HepG2 (cell line): Measurements from ENCODE around the gene OR7G2. TPM values are rescaled to one million over a fixed set of nuclear protein-coding genes. Genes with fewer than 3 reads are reported as not detected.

Experiments used
- ARHGAP35 ChIP-seq: sonication (generic); formaldehyde crosslinking; IDR thresholded peaks from 2 replicates; pipeline ENCODE4 v1.9.0; 2022; ENCODE audit warnings: mild to moderate bottlenecking, inconsistent platforms, moderate library complexity, missing genetic modification reagents, borderline replicate concordance
- ASH2L ChIP-seq: fragments of 300-600, 200-600 bp; sonication (generic); IDR thresholded peaks from 2 replicates; pipeline ENCODE4 v1.7.0; 2017; ENCODE audit warnings: low read depth, mild to moderate bottlenecking, moderate library complexity, mixed read lengths, low read length; ENCODE audit not compliant: insufficient read length
- CEBPG ChIP-seq: IDR thresholded peaks from 2 replicates; pipeline ENCODE4 v1.6.1; 2016
- FOXA1 ChIP-seq, 2 experiments: fragments of 450-650 bp in 1 of 2; sonication (generic) in 1 of 2; formaldehyde crosslinking in 1 of 2; IDR thresholded peaks; 2 replicates each; pipeline versions ENCODE4 v1.4.0 to v1.6.1; 2016 to 2020; ENCODE audit warnings: missing genetic modification reagents in 1 of 2
- HCFC1 ChIP-seq: fragments of 150-350 bp; IDR thresholded peaks from 2 replicates; pipeline ENCODE4 v1.6.1; 2014; ENCODE audit warnings: low read depth, low read length
- KAT8 ChIP-seq: IDR thresholded peaks from 2 replicates; pipeline ENCODE4 v1.6.1; 2016; ENCODE audit warnings: missing genetic modification reagents, missing compliant biosample characterization
- MEF2D ChIP-seq: sonication (generic); formaldehyde crosslinking; IDR thresholded peaks from 2 replicates; pipeline ENCODE4 v1.5.1; 2020; ENCODE audit warnings: mild to moderate bottlenecking, missing genetic modification reagents
- MEIS1 ChIP-seq: sonication (generic); formaldehyde crosslinking; IDR thresholded peaks from 2 replicates; pipeline ENCODE4 v1.9.0; 2021; ENCODE audit warnings: mild to moderate bottlenecking, missing genetic modification reagents, moderate library complexity, borderline replicate concordance
- MLLT10 ChIP-seq: sonication (generic); formaldehyde crosslinking; IDR thresholded peaks from 2 replicates; pipeline ENCODE4 v1.4.0; 2020; ENCODE audit warnings: missing genetic modification reagents
- MXI1 ChIP-seq: IDR thresholded peaks from 3 replicates; pipeline ENCODE4 v1.6.1; 2012; ENCODE audit warnings: low read depth, low read length, inconsistent platforms, borderline replicate concordance
- NCOA2 ChIP-seq: sonication (generic); formaldehyde crosslinking; IDR thresholded peaks from 2 replicates; pipeline ENCODE4 v1.8.0; 2022; ENCODE audit warnings: inconsistent platforms
- RBFOX2 ChIP-seq: fragments of 200-400 bp; formaldehyde crosslinking; IDR thresholded peaks from 2 replicates; pipeline ENCODE4 v1.6.1; 2017; ENCODE audit warnings: low read depth, mild to moderate bottlenecking, low read length
- TP53 ChIP-seq: sonication (generic); formaldehyde crosslinking; conservative IDR thresholded peaks from 2 replicates; pipeline ENCODE4 v1.4.0; 2020; ENCODE audit warnings: missing genetic modification reagents
- ZKSCAN1 ChIP-seq: fragments of 150-350 bp; IDR thresholded peaks from 2 replicates; pipeline ENCODE4 v1.6.1; 2014; ENCODE audit warnings: low read length
- ZNF207 ChIP-seq: fragments of 450-650 bp; IDR thresholded peaks from 2 replicates; pipeline ENCODE4 v1.6.1; 2016; ENCODE audit warnings: antibody characterized with exemption, borderline replicate concordance
- ZNF274 ChIP-seq: sonication (generic); formaldehyde crosslinking; IDR thresholded peaks from 2 replicates; pipeline ENCODE4 v1.5.1; 2020; ENCODE audit warnings: mild to moderate bottlenecking, missing genetic modification reagents
- ZNF547 ChIP-seq: sonication (generic); formaldehyde crosslinking; IDR thresholded peaks from 2 replicates; pipeline ENCODE4 v1.5.1; 2020; ENCODE audit warnings: mild to moderate bottlenecking, missing genetic modification reagents
- ZNF720 ChIP-seq: sonication (generic); formaldehyde crosslinking; IDR thresholded peaks from 2 replicates; pipeline ENCODE4 v1.4.0; 2020; ENCODE audit warnings: missing genetic modification reagents
- ZNF788 ChIP-seq: sonication (generic); formaldehyde crosslinking; IDR thresholded peaks from 2 replicates; pipeline ENCODE4 v1.5.0; 2020; ENCODE audit warnings: mild to moderate bottlenecking, missing genetic modification reagents, borderline replicate concordance
- polyA plus RNA-seq, 8 experiments: library from polyadenylated mRNA; depleted of rRNA in 3 of 8; stranded (reverse) in 7 of 8; unstranded in 1 of 8; fragments of >200 nt; fragmentation: Illumina TruSeq in 4 of 8; extraction: Trizol in 4 of 8; gene quantifications; 2 replicates each; pipeline versions ENCODE4 v1.2.1 to v1.2.3, GENCODE V29; 2011 to 2016; ENCODE audit warnings: low read depth in 4 of 8, missing spikeins in 1 of 8, mixed read lengths in 1 of 8; ENCODE audit not compliant: insufficient read depth in 1 of 8
- total RNA-seq, 5 experiments: library from RNA; depleted of rRNA; stranded (reverse); fragments of >200 nt; fragmentation: Illumina TruSeq; extraction: Trizol; gene quantifications; 2 replicates each; pipeline ENCODE4 v1.2.3, GENCODE V29; 2016; ENCODE audit warnings: low read depth in 1 of 5
- TF ChIP-seq, protein P1 (sequence below): IDR thresholded peaks from 2 replicates; pipeline ENCODE4 v1.6.1; 2016
- TF ChIP-seq, protein P2 (sequence below): sonication (generic); formaldehyde crosslinking; IDR thresholded peaks from 2 replicates; pipeline ENCODE4 v1.5.0; 2020; ENCODE audit warnings: missing genetic modification reagents
- TF ChIP-seq, protein P3 (sequence below): IDR thresholded peaks from 2 replicates; pipeline ENCODE4 v1.6.1; 2016; ENCODE audit warnings: missing compliant biosample characterization, missing genetic modification reagents, borderline replicate concordance
- TF ChIP-seq, protein P4 (sequence below): sonication (generic); formaldehyde crosslinking; IDR thresholded peaks from 2 replicates; pipeline ENCODE4 v1.4.0; 2020; ENCODE audit warnings: mild to moderate bottlenecking, missing genetic modification reagents
- TF ChIP-seq, protein P5 (sequence below): sonication (generic); formaldehyde crosslinking; IDR thresholded peaks from 2 replicates; pipeline ENCODE4 v1.4.0; 2020; ENCODE audit warnings: missing genetic modification reagents, borderline replicate concordance

The OR7G2 gene
- total and polyA plus RNA-seq, 2 of the 13 experiments (the other 11 are each of a cell fraction or from before 2014, with no cell fraction given), result not detected

DNA sequence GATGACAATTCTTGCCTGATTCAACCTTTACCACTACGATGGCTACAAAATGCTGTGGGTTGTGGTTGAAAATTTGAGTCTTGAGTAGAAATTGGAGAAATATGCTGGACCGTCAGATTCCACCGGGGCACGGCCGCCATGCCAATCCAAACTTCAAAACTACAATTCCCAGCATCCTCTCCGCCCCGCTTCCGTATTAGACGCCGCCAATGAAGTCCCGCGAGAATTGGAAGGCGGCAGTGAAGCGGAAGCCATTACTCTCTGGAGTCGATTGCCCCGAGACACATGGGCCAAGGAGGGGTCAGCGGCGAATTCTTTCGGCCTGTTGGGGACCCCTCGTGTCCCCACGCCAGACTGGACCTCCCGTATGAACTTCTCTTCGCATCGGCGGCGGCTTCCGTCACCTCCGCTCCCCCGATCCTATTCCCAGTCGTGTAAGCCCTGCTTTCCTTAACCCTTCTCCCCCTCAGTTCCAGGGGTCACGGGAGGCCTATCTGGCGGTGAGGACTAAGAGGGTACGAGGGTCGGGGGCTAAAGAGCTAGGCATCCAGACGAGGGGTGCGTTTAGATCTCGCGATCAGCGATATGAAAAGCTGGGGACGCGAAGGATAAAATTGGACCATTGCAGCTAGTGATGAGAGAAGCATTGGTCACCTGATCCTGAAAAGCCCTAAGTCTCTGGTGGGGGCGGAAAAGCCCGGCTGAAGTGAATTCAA, 33.0 kb upstream of the OR7G2 start, which contains the start of gene ZNF317 (continued):
- TF ChIP-seq, protein P1, sequence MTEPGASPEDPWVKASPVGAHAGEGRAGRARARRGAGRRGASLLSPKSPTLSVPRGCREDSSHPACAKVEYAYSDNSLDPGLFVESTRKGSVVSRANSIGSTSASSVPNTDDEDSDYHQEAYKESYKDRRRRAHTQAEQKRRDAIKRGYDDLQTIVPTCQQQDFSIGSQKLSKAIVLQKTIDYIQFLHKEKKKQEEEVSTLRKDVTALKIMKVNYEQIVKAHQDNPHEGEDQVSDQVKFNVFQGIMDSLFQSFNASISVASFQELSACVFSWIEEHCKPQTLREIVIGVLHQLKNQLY (CRISPR knock-in tag), result 0 out of 2 replicates have a peak, but pooled peaks have one; percentile 13
- TF ChIP-seq HCFC1, result peak; percentile 93
- peak; percentile 74 for TF ChIP-seq ZNF547
- TF ChIP-seq, protein P2, sequence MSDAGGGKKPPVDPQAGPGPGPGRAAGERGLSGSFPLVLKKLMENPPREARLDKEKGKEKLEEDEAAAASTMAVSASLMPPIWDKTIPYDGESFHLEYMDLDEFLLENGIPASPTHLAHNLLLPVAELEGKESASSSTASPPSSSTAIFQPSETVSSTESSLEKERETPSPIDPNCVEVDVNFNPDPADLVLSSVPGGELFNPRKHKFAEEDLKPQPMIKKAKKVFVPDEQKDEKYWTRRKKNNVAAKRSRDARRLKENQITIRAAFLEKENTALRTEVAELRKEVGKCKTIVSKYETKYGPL, result no peak
- TF ChIP-seq, protein P3, sequence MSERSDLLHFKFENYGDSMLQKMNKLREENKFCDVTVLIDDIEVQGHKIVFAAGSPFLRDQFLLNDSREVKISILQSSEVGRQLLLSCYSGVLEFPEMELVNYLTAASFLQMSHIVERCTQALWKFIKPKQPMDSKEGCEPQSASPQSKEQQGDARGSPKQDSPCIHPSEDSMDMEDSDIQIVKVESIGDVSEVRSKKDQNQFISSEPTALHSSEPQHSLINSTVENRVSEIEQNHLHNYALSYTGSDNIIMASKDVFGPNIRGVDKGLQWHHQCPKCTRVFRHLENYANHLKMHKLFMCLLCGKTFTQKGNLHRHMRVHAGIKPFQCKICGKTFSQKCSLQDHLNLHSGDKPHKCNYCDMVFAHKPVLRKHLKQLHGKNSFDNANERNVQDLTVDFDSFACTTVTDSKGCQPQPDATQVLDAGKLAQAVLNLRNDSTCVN (CRISPR knock-in tag), result peak; percentile 53; the same call in 1 of the 2 replicates
- TF ChIP-seq FOXA1 (IDR thresholded peaks at IDR 0.05), result no peak
- TF ChIP-seq FOXA1 (CRISPR knock-in tag; IDR thresholded peaks at IDR 0.05), result no peak
- peak; percentile 66 for TF ChIP-seq RBFOX2
- TF ChIP-seq ARHGAP35, result peak; percentile 35; the same call in 1 of the 2 replicates
- peak; percentile 95 for TF ChIP-seq ASH2L
- TF ChIP-seq, protein P4, sequence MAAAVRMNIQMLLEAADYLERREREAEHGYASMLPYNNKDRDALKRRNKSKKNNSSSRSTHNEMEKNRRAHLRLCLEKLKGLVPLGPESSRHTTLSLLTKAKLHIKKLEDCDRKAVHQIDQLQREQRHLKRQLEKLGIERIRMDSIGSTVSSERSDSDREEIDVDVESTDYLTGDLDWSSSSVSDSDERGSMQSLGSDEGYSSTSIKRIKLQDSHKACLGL (CRISPR knock-in tag), result peak; percentile 91
- TF ChIP-seq ZNF274 (CRISPR knock-in tag), result peak; percentile 67; the same call in 1 of the 2 replicates
- TF ChIP-seq, protein P5, sequence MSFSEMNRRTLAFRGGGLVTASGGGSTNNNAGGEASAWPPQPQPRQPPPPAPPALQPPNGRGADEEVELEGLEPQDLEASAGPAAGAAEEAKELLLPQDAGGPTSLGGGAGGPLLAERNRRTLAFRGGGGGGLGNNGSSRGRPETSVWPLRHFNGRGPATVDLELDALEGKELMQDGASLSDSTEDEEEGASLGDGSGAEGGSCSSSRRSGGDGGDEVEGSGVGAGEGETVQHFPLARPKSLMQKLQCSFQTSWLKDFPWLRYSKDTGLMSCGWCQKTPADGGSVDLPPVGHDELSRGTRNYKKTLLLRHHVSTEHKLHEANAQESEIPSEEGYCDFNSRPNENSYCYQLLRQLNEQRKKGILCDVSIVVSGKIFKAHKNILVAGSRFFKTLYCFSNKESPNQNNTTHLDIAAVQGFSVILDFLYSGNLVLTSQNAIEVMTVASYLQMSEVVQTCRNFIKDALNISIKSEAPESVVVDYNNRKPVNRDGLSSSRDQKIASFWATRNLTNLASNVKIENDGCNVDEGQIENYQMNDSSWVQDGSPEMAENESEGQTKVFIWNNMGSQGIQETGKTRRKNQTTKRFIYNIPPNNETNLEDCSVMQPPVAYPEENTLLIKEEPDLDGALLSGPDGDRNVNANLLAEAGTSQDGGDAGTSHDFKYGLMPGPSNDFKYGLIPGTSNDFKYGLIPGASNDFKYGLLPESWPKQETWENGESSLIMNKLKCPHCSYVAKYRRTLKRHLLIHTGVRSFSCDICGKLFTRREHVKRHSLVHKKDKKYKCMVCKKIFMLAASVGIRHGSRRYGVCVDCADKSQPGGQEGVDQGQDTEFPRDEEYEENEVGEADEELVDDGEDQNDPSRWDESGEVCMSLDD (CRISPR knock-in tag), result peak; percentile 27; the same call in 1 of the 2 replicates
- TF ChIP-seq ZNF207, result no peak
- peak; percentile 66 for TF ChIP-seq MEF2D (CRISPR knock-in tag)
- peak; percentile 90 for TF ChIP-seq KAT8 (CRISPR knock-in tag)
- no peak for TF ChIP-seq TP53 (CRISPR knock-in tag)
- no peak for TF ChIP-seq ZNF720 (CRISPR knock-in tag)
- peak; percentile 21; the same call in 1 of the 2 replicates for TF ChIP-seq NCOA2
- peak; percentile 54; the same call in 1 of the 2 replicates for TF ChIP-seq ZNF788 (CRISPR knock-in tag)
- no peak for TF ChIP-seq ZKSCAN1
- TF ChIP-seq MEIS1 (CRISPR knock-in tag), result peak; percentile 75; the same call in 1 of the 2 replicates
- TF ChIP-seq MLLT10, result no peak
- TF ChIP-seq MXI1, result peak; percentile 88; the same call in 2 of the 3 replicates
- no peak for TF ChIP-seq CEBPG
